KMS-11 (cell line): ENCODE data around the gene MALAT1.
A peak's percentile ranks its signal among the peaks of the same experiment; 100 is the strongest.

ENCODE experiments used
- H2AFZ ChIP-seq: fragments of 200-600 bp; sonication (generic); 2 replicates; pipeline ENCODE4 v1.6.1; 2016; ENCODE audit warnings: antibody characterized with exemption, mixed run types, low read depth
- H3K27ac ChIP-seq: fragments of 200-600 bp; sonication (generic); 2 replicates; pipeline ENCODE4 v1.6.1; 2016; ENCODE audit warnings: mild to moderate bottlenecking, mixed run types
- H3K27me3 ChIP-seq: fragments of 200-600 bp; sonication (generic); 2 replicates; pipeline ENCODE4 v1.6.1; 2017; ENCODE audit warnings: mild to moderate bottlenecking, low read depth, mixed run types, moderate library complexity; ENCODE audit not compliant: insufficient read depth
- H3K36me3 ChIP-seq: fragments of 200-600 bp; sonication (generic); 2 replicates; pipeline ENCODE4 v1.6.1; 2017; ENCODE audit warnings: mild to moderate bottlenecking, mixed run types; ENCODE audit not compliant: insufficient read depth
- H3K4me1 ChIP-seq: fragments of 200-600 bp; sonication (generic); 2 replicates; pipeline ENCODE4 v1.6.1; 2016; ENCODE audit warnings: mild to moderate bottlenecking, low read depth, mixed run types; ENCODE audit not compliant: poor library complexity, severe bottlenecking
- H3K4me2 ChIP-seq: fragments of 200-600 bp; sonication (generic); 2 replicates; pipeline ENCODE4 v1.7.0; 2016; ENCODE audit warnings: mild to moderate bottlenecking, mixed run types
- H3K4me3 ChIP-seq: fragments of 200-600 bp; sonication (generic); IDR thresholded peaks from 2 replicates; pipeline ENCODE4 v1.6.1; 2017; ENCODE audit warnings: low read depth, low read length, mixed read lengths; ENCODE audit not compliant: insufficient read depth
- H3K79me2 ChIP-seq: fragments of 200-600 bp; sonication (generic); 2 replicates; pipeline ENCODE4 v1.6.1; 2016; ENCODE audit warnings: low read depth, mixed run types; ENCODE audit not compliant: insufficient read depth
- H3K9ac ChIP-seq: fragments of 200-600 bp; sonication (generic); 2 replicates; pipeline ENCODE4 v1.6.1; 2016; ENCODE audit warnings: mild to moderate bottlenecking, mixed run types
- H4K20me1 ChIP-seq: fragments of 200-600 bp; sonication (generic); 2 replicates; pipeline ENCODE4 v1.6.1; 2016; ENCODE audit warnings: mild to moderate bottlenecking, mixed run types; ENCODE audit not compliant: insufficient read depth
- CTCF ChIP-seq: fragments of 200-600 bp; sonication (generic); conservative IDR thresholded peaks from 2 replicates; pipeline ENCODE4 v1.6.1; 2017; ENCODE audit warnings: low read depth, mild to moderate bottlenecking, antibody characterized with exemption, low read length, moderate library complexity, mixed read lengths

Gene MALAT1

GRCh38 chr11:65538232-65538914 is 39.5 kb downstream of the MALAT1 start:
- Histone ChIP-seq H3K4me1 (peaks cover 19% of the 10 kb centered on the region), H3K9ac (no peak overlapping the region), H3K27ac (no peak overlapping the region), H3K4me2 (no peak overlapping the region), H4K20me1 (no peaks in the 10 kb centered on the region), H3K79me2 (no peaks in the 10 kb centered on the region), H2AFZ (no peak overlapping the region), H3K36me3 (no peaks in the 10 kb centered on the region), H3K4me3 (no peak overlapping the region), H3K27me3 (no peaks in the 10 kb centered on the region)
- TF ChIP-seq CTCF, result no peak

DNA sequence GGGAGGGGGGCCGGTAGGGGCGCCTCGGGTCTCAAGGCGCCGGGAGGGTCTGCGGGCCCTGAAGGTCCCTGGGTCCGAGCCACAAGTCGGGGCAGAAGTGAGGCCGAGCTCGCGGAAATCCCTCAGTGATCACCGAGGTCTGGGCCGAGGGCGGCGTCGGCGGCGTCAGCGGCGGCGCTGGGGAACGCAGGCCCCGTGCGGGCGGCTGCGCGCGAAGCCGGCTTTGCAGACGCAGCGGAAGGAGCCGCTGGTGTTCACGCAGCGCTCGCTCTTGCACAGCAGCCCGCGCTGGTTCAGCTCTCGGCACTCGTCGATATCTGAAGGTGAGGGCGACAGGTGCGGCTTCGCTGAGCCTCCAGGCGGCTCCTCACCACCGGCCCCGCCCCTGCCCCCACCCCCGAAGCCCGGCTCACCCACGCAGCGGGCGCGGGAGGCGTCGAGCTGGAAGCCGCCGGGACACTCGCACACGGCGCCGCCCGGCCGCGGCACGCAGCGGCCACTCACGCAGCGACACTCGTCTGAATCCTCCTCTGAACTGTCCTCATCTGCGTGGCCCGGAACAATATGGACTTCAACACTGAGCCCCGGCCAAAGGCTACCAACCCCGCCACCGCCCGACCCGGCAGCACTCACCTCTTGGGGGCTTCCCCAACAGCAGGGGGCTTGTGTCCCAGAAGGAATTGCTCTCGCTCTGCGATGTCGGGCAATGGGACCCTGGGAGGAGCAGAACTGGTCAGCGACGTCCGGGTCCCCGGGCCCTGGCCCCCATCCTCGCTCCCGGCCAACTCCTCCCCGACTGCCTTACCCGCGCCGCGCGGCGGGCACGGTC is 40.3 kb downstream of the MALAT1 start:
- Histone ChIP-seq H3K9ac (no peak overlapping the region), H2AFZ (no peak overlapping the region), H3K4me3 (no peak overlapping the region), H3K79me2 (no peaks in the 10 kb centered on the region), H3K4me1 (peaks cover 19% of the 10 kb centered on the region), H3K36me3 (no peaks in the 10 kb centered on the region), H3K27me3 (no peaks in the 10 kb centered on the region), H3K4me2 (peak overlapping the region; percentile 81; the same call in 1 of the 2 replicates), H4K20me1 (no peaks in the 10 kb centered on the region), H3K27ac (no peak overlapping the region)
- no peak for TF ChIP-seq CTCF

DNA sequence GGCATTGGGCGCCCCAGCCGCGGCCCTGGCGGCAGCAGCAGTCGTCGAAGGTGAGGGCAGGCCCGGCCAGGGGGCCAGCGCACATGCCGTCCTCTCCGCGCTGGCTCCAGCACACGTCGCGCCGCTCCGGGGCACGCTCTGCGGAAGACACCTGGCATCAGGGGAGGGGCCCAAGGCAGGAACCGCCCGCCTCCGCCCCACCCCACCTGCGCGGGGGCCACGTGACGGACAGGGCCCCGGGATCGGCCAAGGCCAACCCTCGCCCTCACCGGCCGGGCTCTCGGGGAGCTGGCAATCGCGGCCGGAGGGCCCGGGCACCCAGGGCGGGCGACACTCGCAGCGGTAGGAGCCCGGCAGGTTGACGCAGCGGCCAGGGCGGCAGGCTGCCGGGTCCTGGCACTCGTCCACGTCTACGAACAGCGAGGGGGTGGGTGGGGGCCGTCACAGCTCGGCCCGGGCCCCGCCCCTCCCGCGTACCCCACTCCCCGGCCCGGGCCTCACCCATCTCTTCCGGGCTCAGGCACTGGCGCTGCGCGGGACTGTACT is 41.0 kb downstream of the MALAT1 start:
- H3K9ac ChIP-seq, result peak overlapping the region; percentile 55; the same call in 1 of the 2 replicates
- peak overlapping the region; percentile 81 for H3K4me2 ChIP-seq
- H3K79me2 ChIP-seq, result no peaks in the 10 kb centered on the region
- H3K4me3 ChIP-seq, result no peak overlapping the region
- H4K20me1 ChIP-seq, result no peaks in the 10 kb centered on the region
- peak; percentile 21; the same call in 1 of the 2 replicates for TF ChIP-seq CTCF
- no peaks in the 10 kb centered on the region for H3K27me3 ChIP-seq
- no peaks in the 10 kb centered on the region for H3K36me3 ChIP-seq
- H3K27ac ChIP-seq, result peak overlapping the region; percentile 53; the same call in 1 of the 2 replicates
- H2AFZ ChIP-seq, result peak overlapping the region; percentile 89
- peaks cover 19% of the 10 kb centered on the region for H3K4me1 ChIP-seq

- no peaks in the 10 kb centered on the region for H3K27me3 ChIP-seq
- H3K27ac ChIP-seq, result peak overlapping the region; percentile 53; the same call in 1 of the 2 replicates
- no peaks in the 10 kb centered on the region for H4K20me1 ChIP-seq
- peak overlapping the region; percentile 81 for H3K4me2 ChIP-seq
- H3K4me3 ChIP-seq, result no peak overlapping the region
- peak; percentile 87 for TF ChIP-seq CTCF
- H2AFZ ChIP-seq, result peak overlapping the region; percentile 89
- no peaks in the 10 kb centered on the region for H3K36me3 ChIP-seq
- peaks cover 19% of the 10 kb centered on the region for H3K4me1 ChIP-seq
- H3K9ac ChIP-seq, result peak overlapping the region; percentile 55; the same call in 1 of the 2 replicates
- H3K79me2 ChIP-seq, result no peaks in the 10 kb centered on the region
These were observed 41.6 kb downstream of the MALAT1 start for GRCh38 chr11:65540290-65541092.
